GM04504 (cell line): ENCODE data around the gene DET1.
A peak's percentile ranks its signal among the peaks of the same experiment; 100 is the strongest.

ENCODE experiments used
- DNase-seq: peaks from one replicate; pipeline ENCODE4 v3.0.0-alpha.2; 2012; ENCODE audit warnings: low read depth

Gene DET1

GRCh38 chr15:88465633-88466224 is 80.8 kb downstream of the DET1 start:
- peak; percentile 17 for DNase-seq

GRCh38 chr15:88463870-88464532 is 82.5 kb downstream of the DET1 start:
- no peak for DNase-seq
